ENCODE results near the gene PAGE3. TPM values are rescaled to one million over a fixed set of nuclear protein-coding genes. Genes with fewer than 3 reads are reported as not detected.

The PAGE3 gene, protein sequence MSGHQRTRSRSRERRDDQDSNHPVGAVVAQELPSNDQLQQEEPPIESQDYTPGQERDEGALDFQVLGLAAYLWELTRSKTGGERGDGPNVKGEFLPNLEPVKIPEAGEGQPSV
- not detected in 2 replicates for total RNA-seq
- polyA plus RNA-seq: not detected in 2 replicates

DNA sequence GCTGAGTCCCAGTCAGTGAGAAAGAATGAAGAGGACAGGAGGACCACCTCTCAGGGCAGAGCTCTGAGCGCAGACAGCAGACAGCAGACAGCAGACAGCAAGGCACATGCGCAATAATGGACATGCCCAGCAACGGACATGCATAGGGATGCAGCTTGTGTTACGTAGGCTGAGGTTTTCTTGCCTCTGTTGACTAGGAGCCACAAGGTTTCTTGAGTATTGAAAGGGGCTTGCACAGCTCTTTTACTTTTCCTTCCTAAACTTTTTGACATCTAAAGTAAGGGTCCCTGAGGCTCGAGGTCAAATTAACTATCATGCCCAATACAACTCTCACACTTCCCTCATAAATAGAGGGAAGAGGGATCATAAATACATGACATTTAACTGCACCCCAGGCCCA lies at the start of gene PAGE3:
PAGE3 (minus strand) TSS at position 101 of the 400 bp plus-strand sequence. CDS start 1,013 bp downstream, outside the sequence.
- Histone ChIP-seq H3K9me2 (replicated peaks; ENCODE audit: insufficient read depth) (no peaks in the 10 kb centered on the region), H3K79me2 (no peaks in the 10 kb centered on the region), H3K9me3 (ENCODE audit: low read depth) (no peaks in the 10 kb centered on the region), H3K4me2 (no peak within 1 kb of the TSS), H3K27me3 (no peaks in the 10 kb centered on the region), H3K36me3 (replicated peaks; ENCODE audit: insufficient read depth, low read depth) (no peaks in the 10 kb centered on the region), H4K20me1 (ENCODE audit: insufficient read depth, poor library complexity, severe bottlenecking) (no peaks in the 10 kb centered on the region), H3K4me1 (ENCODE audit: insufficient read depth) (no peaks in the 10 kb centered on the region), H3K27ac (no peak within 1 kb of the TSS), H2AFZ (no peak within 1 kb of the TSS), H3K4me3 (no peak within 1 kb of the TSS)
- no peak for DNase-seq (ENCODE audit: low spot score)
- TF ChIP-seq EZH2 (IDR thresholded peaks at IDR 0.05; ENCODE audit: borderline replicate concordance) (no peak), EZH2phosphoT487 (IDR thresholded peaks at IDR 0.05; ENCODE audit: low read depth, severe bottlenecking, unreplicated experiment) (no peak)
- TF ChIP-seq, protein P1, sequence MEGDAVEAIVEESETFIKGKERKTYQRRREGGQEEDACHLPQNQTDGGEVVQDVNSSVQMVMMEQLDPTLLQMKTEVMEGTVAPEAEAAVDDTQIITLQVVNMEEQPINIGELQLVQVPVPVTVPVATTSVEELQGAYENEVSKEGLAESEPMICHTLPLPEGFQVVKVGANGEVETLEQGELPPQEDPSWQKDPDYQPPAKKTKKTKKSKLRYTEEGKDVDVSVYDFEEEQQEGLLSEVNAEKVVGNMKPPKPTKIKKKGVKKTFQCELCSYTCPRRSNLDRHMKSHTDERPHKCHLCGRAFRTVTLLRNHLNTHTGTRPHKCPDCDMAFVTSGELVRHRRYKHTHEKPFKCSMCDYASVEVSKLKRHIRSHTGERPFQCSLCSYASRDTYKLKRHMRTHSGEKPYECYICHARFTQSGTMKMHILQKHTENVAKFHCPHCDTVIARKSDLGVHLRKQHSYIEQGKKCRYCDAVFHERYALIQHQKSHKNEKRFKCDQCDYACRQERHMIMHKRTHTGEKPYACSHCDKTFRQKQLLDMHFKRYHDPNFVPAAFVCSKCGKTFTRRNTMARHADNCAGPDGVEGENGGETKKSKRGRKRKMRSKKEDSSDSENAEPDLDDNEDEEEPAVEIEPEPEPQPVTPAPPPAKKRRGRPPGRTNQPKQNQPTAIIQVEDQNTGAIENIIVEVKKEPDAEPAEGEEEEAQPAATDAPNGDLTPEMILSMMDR (IDR thresholded peaks at IDR 0.05; ENCODE audit: poor library complexity): no peak
- 81% methylated on average over 5 of the region's 5 CpGs for whole genome bisulfite sequencing (ENCODE audit: low lambda C conversion rate, missing lambda C conversion rate)

DNA sequence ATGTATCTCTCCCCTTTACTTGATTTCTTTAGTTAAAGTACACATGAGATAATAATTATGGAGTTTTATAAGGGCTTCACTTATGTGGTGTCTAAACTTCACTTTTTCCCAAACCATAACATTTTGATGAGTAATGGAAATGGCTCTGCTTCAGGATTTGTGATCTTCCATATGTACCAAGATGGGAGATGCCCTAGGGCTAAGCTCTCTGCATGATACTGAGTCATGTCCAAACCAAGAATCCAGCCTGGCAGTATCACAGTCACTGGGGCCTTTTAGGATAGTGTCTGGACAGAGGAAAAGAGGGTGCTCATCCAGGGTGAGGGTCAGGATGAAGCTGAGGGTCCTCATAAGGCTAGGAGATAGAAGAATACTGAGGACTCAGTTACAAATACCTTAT lies 47.9 kb upstream of the PAGE3 start:
- H2AFZ ChIP-seq: no peak overlapping the region
- no peaks in the 10 kb centered on the region for H3K9me3 ChIP-seq (ENCODE audit: low read depth)
- no peaks in the 10 kb centered on the region for H3K79me2 ChIP-seq
- no peaks in the 10 kb centered on the region for H3K36me3 ChIP-seq (replicated peaks; ENCODE audit: insufficient read depth, low read depth)
- no peaks in the 10 kb centered on the region for H4K20me1 ChIP-seq (ENCODE audit: insufficient read depth, poor library complexity, severe bottlenecking)
- TF ChIP-seq, protein P1 (IDR thresholded peaks at IDR 0.05; ENCODE audit: poor library complexity): no peak
- TF ChIP-seq EZH2phosphoT487 (IDR thresholded peaks at IDR 0.05; ENCODE audit: low read depth, severe bottlenecking, unreplicated experiment): no peak
- no peak for TF ChIP-seq EZH2 (IDR thresholded peaks at IDR 0.05; ENCODE audit: borderline replicate concordance)
- H3K4me1 ChIP-seq (ENCODE audit: insufficient read depth): no peaks in the 10 kb centered on the region
- DNase-seq (ENCODE audit: low spot score): no peak
- no peaks in the 10 kb centered on the region for H3K9me2 ChIP-seq (replicated peaks; ENCODE audit: insufficient read depth)
- no peak overlapping the region for H3K27ac ChIP-seq
- no peaks in the 10 kb centered on the region for H3K27me3 ChIP-seq
- H3K4me3 ChIP-seq: no peak overlapping the region
- H3K4me2 ChIP-seq: no peak overlapping the region

DNA sequence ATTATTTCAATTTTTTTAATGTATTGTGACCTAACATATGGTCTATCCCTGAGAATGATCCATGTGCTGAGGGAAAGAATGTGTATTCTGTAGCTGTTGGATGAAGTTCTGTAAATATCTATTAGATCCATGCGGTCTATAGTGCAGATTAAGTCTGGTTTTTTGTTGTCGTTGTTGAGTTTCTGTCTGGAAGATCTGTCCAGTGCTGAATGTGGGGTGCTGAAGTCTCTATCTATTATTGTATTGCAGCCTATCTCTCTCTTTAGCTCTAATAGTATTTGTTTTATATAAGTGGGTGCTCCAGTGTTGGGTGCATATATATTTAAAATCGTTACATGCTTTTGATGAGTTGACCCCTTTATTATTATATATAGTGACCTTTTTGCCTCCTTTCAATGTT lies 26.2 kb upstream of the PAGE3 start:
- no peaks in the 10 kb centered on the region for H4K20me1 ChIP-seq (ENCODE audit: insufficient read depth, poor library complexity, severe bottlenecking)
- no peaks in the 10 kb centered on the region for H3K36me3 ChIP-seq (replicated peaks; ENCODE audit: insufficient read depth, low read depth)
- no peak for DNase-seq (ENCODE audit: low spot score)
- no peaks in the 10 kb centered on the region for H3K27me3 ChIP-seq
- H3K9me2 ChIP-seq (replicated peaks; ENCODE audit: insufficient read depth): no peaks in the 10 kb centered on the region
- no peak overlapping the region for H3K4me2 ChIP-seq
- no peaks in the 10 kb centered on the region for H3K79me2 ChIP-seq
- 62% methylated on average over 3 of the region's 3 CpGs for WGBS (ENCODE audit: low lambda C conversion rate, missing lambda C conversion rate)
- no peaks in the 10 kb centered on the region for H3K4me1 ChIP-seq (ENCODE audit: insufficient read depth)
- H3K9me3 ChIP-seq (ENCODE audit: low read depth): no peaks in the 10 kb centered on the region
- no peak overlapping the region for H3K27ac ChIP-seq
- TF ChIP-seq, protein P1 (IDR thresholded peaks at IDR 0.05; ENCODE audit: poor library complexity): no peak
- no peak for TF ChIP-seq EZH2 (IDR thresholded peaks at IDR 0.05; ENCODE audit: borderline replicate concordance)
- H3K4me3 ChIP-seq: no peak overlapping the region
- no peak overlapping the region for H2AFZ ChIP-seq

DNA sequence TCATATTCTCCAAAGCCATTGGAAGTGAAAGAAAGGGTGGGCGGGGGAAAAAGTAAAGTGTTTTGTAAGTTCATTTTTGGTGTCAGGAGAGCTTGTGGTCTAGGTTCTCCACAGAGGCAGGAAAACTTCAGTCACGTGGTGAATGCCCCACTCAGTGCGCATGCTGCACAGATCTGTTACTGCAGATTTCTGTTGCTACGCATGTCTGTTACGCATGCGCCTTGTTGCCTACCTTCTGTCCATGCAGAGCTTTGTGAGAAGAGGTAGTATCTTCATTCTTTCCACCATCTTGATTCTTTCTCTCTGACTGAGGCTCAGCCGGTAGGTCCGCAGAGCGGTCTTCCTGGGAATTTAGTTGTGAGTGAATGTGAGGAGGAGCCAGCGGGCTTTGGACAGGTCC lies 15.1 kb upstream of the PAGE3 start:
- no peak for TF ChIP-seq EZH2phosphoT487 (IDR thresholded peaks at IDR 0.05; ENCODE audit: low read depth, severe bottlenecking, unreplicated experiment)
- TF ChIP-seq, protein P1 (IDR thresholded peaks at IDR 0.05; ENCODE audit: poor library complexity): no peak
- TF ChIP-seq EZH2 (IDR thresholded peaks at IDR 0.05; ENCODE audit: borderline replicate concordance): no peak
- Histone ChIP-seq H2AFZ (no peak overlapping the region), H3K4me2 (no peak overlapping the region), H3K36me3 (replicated peaks; ENCODE audit: insufficient read depth, low read depth) (no peaks in the 10 kb centered on the region), H3K9me2 (replicated peaks; ENCODE audit: insufficient read depth) (no peaks in the 10 kb centered on the region), H3K79me2 (no peaks in the 10 kb centered on the region), H3K4me1 (ENCODE audit: insufficient read depth) (no peaks in the 10 kb centered on the region), H3K27me3 (no peaks in the 10 kb centered on the region), H4K20me1 (ENCODE audit: insufficient read depth, poor library complexity, severe bottlenecking) (no peaks in the 10 kb centered on the region), H3K4me3 (no peak overlapping the region), H3K9me3 (ENCODE audit: low read depth) (no peaks in the 10 kb centered on the region), H3K27ac (no peak overlapping the region)
- DNase-seq (ENCODE audit: low spot score): no peak
- 87% methylated on average over 10 of the region's 10 CpGs for WGBS (ENCODE audit: low lambda C conversion rate, missing lambda C conversion rate)

Measured in hepatocyte (in vitro differentiated cells).